Glutamatergic neuron (in vitro differentiated cells): ENCODE measurements around the gene TANC1. TPM values are rescaled to one million over a fixed set of nuclear protein-coding genes. Genes with fewer than 3 reads are reported as not detected.

Source experiments
- DNase-seq: peaks from one replicate; pipeline ENCODE4 v3.0.0; 2022
- H3K27ac Mint-ChIP-seq: one replicate; pipeline ENCODE4 v1.8.0; 2020; ENCODE audit warnings: mild to moderate bottlenecking, mixed read lengths, inconsistent platforms; ENCODE audit not compliant: unreplicated experiment
- H3K27me3 Mint-ChIP-seq: one replicate; pipeline ENCODE4 v1.8.0; 2020; ENCODE audit warnings: mild to moderate bottlenecking, moderate library complexity, mixed read lengths, inconsistent platforms; ENCODE audit not compliant: unreplicated experiment
- H3K36me3 Mint-ChIP-seq: one replicate; pipeline ENCODE4 v1.8.0; 2020; ENCODE audit warnings: mild to moderate bottlenecking, mixed read lengths, inconsistent platforms; ENCODE audit not compliant: unreplicated experiment
- H3K4me1 Mint-ChIP-seq: one replicate; pipeline ENCODE4 v1.8.0; 2020; ENCODE audit warnings: mild to moderate bottlenecking, low read depth, mixed read lengths, inconsistent platforms; ENCODE audit not compliant: unreplicated experiment
- H3K4me3 Mint-ChIP-seq: one replicate; pipeline ENCODE4 v1.8.0; 2020; ENCODE audit warnings: mild to moderate bottlenecking, mixed read lengths, inconsistent platforms; ENCODE audit not compliant: unreplicated experiment
- H3K9me3 Mint-ChIP-seq: one replicate; pipeline ENCODE4 v1.8.0; 2020; ENCODE audit warnings: mild to moderate bottlenecking, moderate library complexity, mixed read lengths, inconsistent platforms; ENCODE audit not compliant: unreplicated experiment
- total RNA-seq: library from RNA; stranded (reverse); fragmentation: NEBNext Ultra II Directional; extraction: Animal tissue kit (Norgen Biotek cat#: 25700); gene quantifications from one replicate; pipeline ENCODE4 v1.2.1, GENCODE V29; 2021; ENCODE audit not compliant: unreplicated experiment
- TF ChIP-seq, protein P1 (sequence below): fragments of 200-600 bp; sonication (generic); IDR thresholded peaks from one replicate; pipeline ENCODE4 v1.5.0; 2021; ENCODE audit not compliant: partially characterized antibody, unreplicated experiment

TANC1 gene
- total RNA-seq, 1 donor from 2014 or later: 14.9 TPM

DNA sequence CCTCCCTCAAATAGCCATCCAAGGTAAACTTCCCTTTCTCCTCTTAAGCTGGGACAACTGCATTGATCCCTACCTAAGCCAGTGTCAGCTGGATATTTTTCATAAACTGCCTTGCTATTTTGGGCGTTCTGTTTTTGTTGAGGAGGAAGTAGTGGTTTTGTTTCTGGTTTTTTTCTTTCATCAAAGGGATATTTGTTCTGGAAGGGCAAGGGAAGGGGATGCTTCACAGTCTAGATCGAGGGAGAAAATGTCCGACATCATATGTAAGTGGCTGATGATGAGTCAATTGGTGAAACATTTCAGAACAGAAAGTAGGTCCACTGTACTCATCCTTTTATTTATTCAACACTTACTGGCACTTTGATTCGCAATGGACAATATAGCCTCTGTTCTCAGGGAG is 31.0 kb downstream of the TANC1 start:
- no peak overlapping the region for H3K4me3 Mint-ChIP-seq
- H3K4me1 Mint-ChIP-seq: peaks cover 22% of the 10 kb centered on the region
- H3K36me3 Mint-ChIP-seq: no peaks in the 10 kb centered on the region
- no peaks in the 10 kb centered on the region for H3K27me3 Mint-ChIP-seq
- no peak overlapping the region for H3K27ac Mint-ChIP-seq
- no peak for DNase-seq
- TF ChIP-seq, protein P1, sequence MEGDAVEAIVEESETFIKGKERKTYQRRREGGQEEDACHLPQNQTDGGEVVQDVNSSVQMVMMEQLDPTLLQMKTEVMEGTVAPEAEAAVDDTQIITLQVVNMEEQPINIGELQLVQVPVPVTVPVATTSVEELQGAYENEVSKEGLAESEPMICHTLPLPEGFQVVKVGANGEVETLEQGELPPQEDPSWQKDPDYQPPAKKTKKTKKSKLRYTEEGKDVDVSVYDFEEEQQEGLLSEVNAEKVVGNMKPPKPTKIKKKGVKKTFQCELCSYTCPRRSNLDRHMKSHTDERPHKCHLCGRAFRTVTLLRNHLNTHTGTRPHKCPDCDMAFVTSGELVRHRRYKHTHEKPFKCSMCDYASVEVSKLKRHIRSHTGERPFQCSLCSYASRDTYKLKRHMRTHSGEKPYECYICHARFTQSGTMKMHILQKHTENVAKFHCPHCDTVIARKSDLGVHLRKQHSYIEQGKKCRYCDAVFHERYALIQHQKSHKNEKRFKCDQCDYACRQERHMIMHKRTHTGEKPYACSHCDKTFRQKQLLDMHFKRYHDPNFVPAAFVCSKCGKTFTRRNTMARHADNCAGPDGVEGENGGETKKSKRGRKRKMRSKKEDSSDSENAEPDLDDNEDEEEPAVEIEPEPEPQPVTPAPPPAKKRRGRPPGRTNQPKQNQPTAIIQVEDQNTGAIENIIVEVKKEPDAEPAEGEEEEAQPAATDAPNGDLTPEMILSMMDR: no peak
- H3K9me3 Mint-ChIP-seq: peaks cover 2% of the 10 kb centered on the region

DNA sequence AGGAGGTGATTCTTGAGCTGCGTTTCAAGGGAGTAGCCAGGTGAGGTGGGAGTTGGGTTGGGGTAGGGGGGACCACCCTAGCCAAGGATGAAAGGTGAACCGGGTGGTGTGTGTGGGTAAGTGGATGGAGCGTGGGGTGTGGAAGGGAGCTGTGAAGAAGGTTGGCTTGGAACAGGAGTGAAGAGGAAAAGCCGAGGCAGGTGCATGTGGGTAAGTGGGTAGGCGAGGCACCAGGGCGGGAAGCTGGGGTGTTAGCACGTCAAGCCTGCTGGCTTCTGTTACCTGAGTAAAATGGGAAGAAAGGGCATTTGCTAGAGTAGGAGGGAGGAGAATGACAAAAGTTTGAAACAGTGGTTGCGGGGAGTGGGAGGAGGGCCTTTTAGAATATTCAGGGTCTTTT is 31.6 kb downstream of the TANC1 start:
- Mint-ChIP-seq H3K4me3 (no peak overlapping the region), H3K4me1 (peaks cover 20% of the 10 kb centered on the region), H3K36me3 (no peaks in the 10 kb centered on the region), H3K27me3 (no peaks in the 10 kb centered on the region), H3K27ac (no peak overlapping the region), H3K9me3 (peaks cover 2% of the 10 kb centered on the region)
- DNase-seq: no peak
- TF ChIP-seq, protein P1: no peak

DNA sequence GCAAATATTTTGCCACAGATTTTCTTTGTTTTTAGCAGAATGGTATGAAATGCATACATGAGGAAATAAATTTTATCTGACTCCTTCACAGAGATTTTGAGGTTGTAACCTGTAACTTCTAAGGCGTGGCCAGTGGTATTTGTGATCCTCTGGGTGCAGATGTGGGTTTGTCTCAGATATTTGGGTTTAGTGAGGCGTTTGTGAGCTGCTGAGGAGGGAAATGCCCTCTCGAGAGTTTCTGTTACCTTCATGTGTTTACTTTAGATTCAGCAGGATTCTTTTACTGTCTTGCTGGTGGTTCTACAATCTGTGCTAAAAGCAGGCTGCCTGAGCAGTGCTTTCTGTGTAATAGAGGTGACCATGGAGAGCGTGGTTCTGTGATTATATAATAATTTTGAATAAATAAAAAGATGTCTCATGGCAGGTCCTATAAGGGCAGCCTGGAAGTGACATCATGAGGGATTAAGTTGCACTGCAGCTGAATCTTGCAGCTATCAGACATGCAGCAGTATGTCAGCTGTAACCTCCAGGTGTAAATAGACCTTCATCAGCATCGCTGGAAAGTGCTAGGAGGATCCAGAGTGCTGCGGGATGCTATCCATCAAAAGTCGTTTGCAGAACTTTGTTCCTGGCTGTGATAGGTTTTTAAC is 34.1 kb downstream of the TANC1 start:
- Mint-ChIP-seq H3K36me3 (no peaks in the 10 kb centered on the region), H3K9me3 (peaks cover 2% of the 10 kb centered on the region), H3K4me1 (peaks cover 14% of the 10 kb centered on the region), H3K4me3 (no peak overlapping the region), H3K27me3 (no peaks in the 10 kb centered on the region), H3K27ac (no peak overlapping the region)
- DNase-seq: no peak
- TF ChIP-seq, protein P1: no peak

DNA sequence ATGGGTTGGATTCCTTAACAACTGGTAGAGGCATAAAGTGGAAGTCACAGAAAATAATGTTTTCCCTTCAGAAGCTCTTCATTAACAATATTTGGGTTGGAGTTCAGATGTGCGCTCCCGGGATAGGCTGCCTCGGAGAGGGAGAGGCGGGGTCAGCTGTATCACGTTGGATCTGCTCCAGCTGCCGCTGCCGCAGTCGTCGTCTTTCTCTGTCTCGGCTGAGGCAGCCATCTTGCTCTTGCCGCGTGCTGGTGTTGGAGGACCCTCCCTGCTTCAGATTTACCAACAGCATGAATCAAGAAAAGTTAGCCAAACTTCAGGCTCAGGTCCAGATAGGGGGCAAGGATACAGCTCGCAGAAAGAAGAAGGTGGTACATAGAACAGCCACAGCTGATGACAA is 35.1 kb downstream of the TANC1 start:
- Mint-ChIP-seq H3K4me1 (peaks cover 9% of the 10 kb centered on the region), H3K9me3 (peaks cover 2% of the 10 kb centered on the region), H3K27me3 (no peaks in the 10 kb centered on the region), H3K27ac (no peak overlapping the region), H3K36me3 (no peaks in the 10 kb centered on the region), H3K4me3 (no peak overlapping the region)
- DNase-seq: no peak
- TF ChIP-seq, protein P1: no peak

DNA sequence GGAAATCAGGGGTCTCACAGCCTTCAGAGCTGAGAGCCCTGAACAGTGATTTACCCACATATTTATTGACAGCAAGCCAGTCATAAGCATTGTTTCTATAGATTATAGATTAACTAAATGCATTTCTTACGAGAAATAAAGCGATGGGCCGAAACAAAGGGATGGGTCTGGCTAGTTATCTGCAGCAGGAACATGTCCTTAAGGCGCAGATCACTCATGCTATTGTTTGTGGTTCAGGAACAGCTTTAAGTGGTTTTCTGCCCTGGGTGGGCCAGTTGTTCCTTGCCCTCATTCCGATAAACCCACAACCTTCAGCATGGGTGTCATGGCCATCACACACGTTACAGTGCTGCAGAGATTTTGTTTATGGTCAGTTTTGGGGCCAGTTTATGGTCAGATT is 36.4 kb downstream of the TANC1 start:
- no peaks in the 10 kb centered on the region for H3K27me3 Mint-ChIP-seq
- no peak for DNase-seq
- H3K9me3 Mint-ChIP-seq: no peaks in the 10 kb centered on the region
- H3K27ac Mint-ChIP-seq: no peak overlapping the region
- no peak overlapping the region for H3K4me3 Mint-ChIP-seq
- TF ChIP-seq, protein P1: no peak
- no peaks in the 10 kb centered on the region for H3K36me3 Mint-ChIP-seq
- no peaks in the 10 kb centered on the region for H3K4me1 Mint-ChIP-seq
